ENCODE results near the gene ZNF335.

GRCh38 chr20:45907219-45907948 lies 64.6 kb downstream of the ZNF335 start:
- TF ChIP-seq, protein P1, sequence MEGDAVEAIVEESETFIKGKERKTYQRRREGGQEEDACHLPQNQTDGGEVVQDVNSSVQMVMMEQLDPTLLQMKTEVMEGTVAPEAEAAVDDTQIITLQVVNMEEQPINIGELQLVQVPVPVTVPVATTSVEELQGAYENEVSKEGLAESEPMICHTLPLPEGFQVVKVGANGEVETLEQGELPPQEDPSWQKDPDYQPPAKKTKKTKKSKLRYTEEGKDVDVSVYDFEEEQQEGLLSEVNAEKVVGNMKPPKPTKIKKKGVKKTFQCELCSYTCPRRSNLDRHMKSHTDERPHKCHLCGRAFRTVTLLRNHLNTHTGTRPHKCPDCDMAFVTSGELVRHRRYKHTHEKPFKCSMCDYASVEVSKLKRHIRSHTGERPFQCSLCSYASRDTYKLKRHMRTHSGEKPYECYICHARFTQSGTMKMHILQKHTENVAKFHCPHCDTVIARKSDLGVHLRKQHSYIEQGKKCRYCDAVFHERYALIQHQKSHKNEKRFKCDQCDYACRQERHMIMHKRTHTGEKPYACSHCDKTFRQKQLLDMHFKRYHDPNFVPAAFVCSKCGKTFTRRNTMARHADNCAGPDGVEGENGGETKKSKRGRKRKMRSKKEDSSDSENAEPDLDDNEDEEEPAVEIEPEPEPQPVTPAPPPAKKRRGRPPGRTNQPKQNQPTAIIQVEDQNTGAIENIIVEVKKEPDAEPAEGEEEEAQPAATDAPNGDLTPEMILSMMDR (IDR thresholded peaks at IDR 0.05), result no peak
- no peak for TF ChIP-seq POLR2A (IDR thresholded peaks at IDR 0.05)
